K562 (cell line): ENCODE results near the gene EXOC2. TPM values are rescaled to one million over a fixed set of nuclear protein-coding genes. Genes with fewer than 3 reads are reported as not detected.

Experiments used
- MAFG ChIP-seq: fragments of 450-650 bp; conservative IDR thresholded peaks from 2 replicates; pipeline ENCODE4 v1.6.1; 2016; ENCODE audit warnings: missing genetic modification characterization, missing compliant biosample characterization
- MYNN ChIP-seq, 2 experiments: sonication (generic); formaldehyde crosslinking in 1 of 2; IDR thresholded peaks; 2 replicates each; pipeline versions ENCODE4 v1.5.0 to v1.6.1; 2016 to 2020; ENCODE audit warnings: antibody characterized with exemption in 1 of 2, missing genetic modification reagents in 1 of 2
- NELFE ChIP-seq: IDR thresholded peaks from 2 replicates; pipeline ENCODE4 v1.6.1; 2011; ENCODE audit warnings: mild to moderate bottlenecking; ENCODE audit not compliant: insufficient read depth, insufficient read length
- POLR3G ChIP-seq: IDR thresholded peaks from 2 replicates; pipeline ENCODE4 v1.6.1; 2011; ENCODE audit not compliant: insufficient read length, insufficient replicate concordance; ENCODE audit errors: extremely low read depth
- RBM34 ChIP-seq: fragments of 200-400 bp; formaldehyde crosslinking; IDR thresholded peaks from 2 replicates; pipeline ENCODE4 v1.6.1; 2018; ENCODE audit warnings: low read length, borderline replicate concordance; ENCODE audit not compliant: insufficient read depth
- SMAD3 ChIP-seq: fragments of 450-650 bp; formaldehyde crosslinking; conservative IDR thresholded peaks from 2 replicates; pipeline ENCODE4 v1.4.0; 2020; ENCODE audit warnings: mild to moderate bottlenecking
- ZNF584 ChIP-seq: fragments of 200-800 bp; sonication (Bioruptor generic); IDR thresholded peaks from 2 replicates; pipeline ENCODE4 v1.6.1; 2016; ENCODE audit warnings: low read depth, mild to moderate bottlenecking, missing genetic modification characterization, missing compliant biosample characterization
- polyA plus RNA-seq, 8 experiments: library from polyadenylated mRNA; depleted of rRNA in 4 of 8; stranded (reverse) in 5 of 8; unstranded in 3 of 8; fragments of >200 nt; fragmentation: Nextera tagmentation in 2 of 8; fragmentation: Illumina TruSeq in 1 of 8; extraction: Ambion mirVana in 2 of 8; extraction: Trizol in 1 of 8; gene quantifications; 2 replicates each; pipeline versions ENCODE4 v1.2.1 to v1.2.3, GENCODE V29; 2011 to 2014; ENCODE audit warnings: inconsistent platforms in 1 of 8, missing spikeins in 1 of 8
- total RNA-seq, 7 experiments: library from RNA; depleted of rRNA in 6 of 7; stranded (reverse); fragments of >200 nt in 6 of 7; fragmentation: Illumina TruSeq in 2 of 7; extraction: Trizol in 2 of 7; gene quantifications; 2 replicates each; pipeline versions ENCODE4 v1.2.1 to v1.2.3, GENCODE V29; 2011 to 2021; ENCODE audit warnings: low replicate concordance in 1 of 7
- TF ChIP-seq, protein P1 (sequence below): fragments of 150-350 bp; conservative IDR thresholded peaks from 2 replicates; pipeline ENCODE4 v1.6.1; 2014; ENCODE audit warnings: low read length
- TF ChIP-seq, protein P2 (sequence below): fragments of 200-800 bp; sonication (Bioruptor generic); IDR thresholded peaks from 2 replicates; pipeline ENCODE4 v1.6.1; 2016; ENCODE audit warnings: missing genetic modification characterization, missing compliant biosample characterization
- TF ChIP-seq, protein P3 (sequence below): fragments of 250-450 bp; sonication (Bioruptor Pico); IDR thresholded peaks from 2 replicates; pipeline ENCODE4 v1.5.0; 2020; ENCODE audit warnings: mild to moderate bottlenecking
- TF ChIP-seq, protein P4 (sequence below): fragments of 450-650 bp; IDR thresholded peaks from one replicate; pipeline ENCODE4 v1.6.1; 2018; ENCODE audit warnings: mild to moderate bottlenecking, moderate library complexity; ENCODE audit not compliant: partially characterized antibody
- TF ChIP-seq, protein P5 (sequence below): fragments of 250-450 bp; sonication (Bioruptor Pico); IDR thresholded peaks from 2 replicates; pipeline ENCODE4 v1.5.1; 2021; ENCODE audit warnings: mild to moderate bottlenecking
- TF ChIP-seq, protein P6 (sequence below): sonication (generic); formaldehyde crosslinking; IDR thresholded peaks from 2 replicates; pipeline ENCODE4 v1.9.0; 2022; ENCODE audit warnings: mild to moderate bottlenecking, missing genetic modification reagents

Gene EXOC2
- total and polyA plus RNA-seq, 9 of the 15 experiments (the other 6 are each of a cell fraction or from before 2014, with no cell fraction given): 12.2 to 30.2 (median 24.2) TPM

DNA sequence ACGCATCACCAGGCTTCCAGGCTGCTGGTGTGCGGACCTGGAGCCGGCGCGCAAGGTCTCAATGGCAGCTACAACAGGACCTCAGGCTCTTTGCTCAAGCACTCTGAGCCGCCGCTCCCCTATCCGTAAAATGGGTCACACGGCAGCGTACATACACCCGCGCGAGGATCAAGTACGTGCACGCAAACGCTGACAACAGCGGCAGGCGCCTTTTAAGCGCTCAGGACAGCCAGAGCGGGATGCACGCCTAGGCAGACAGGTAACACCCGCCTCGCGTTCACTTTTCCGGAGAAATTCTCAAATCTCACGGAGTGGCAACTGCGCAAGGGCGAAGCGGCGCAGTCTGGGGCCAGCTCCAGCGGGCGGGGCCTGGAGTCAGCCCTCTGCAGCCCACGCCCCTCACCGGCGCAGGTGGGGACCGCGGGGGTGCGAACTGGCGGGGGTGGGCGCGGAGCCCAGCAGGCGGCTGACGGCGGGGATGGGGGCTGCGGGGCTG, 535 bp downstream of the EXOC2 start (continued):
- TF ChIP-seq, protein P1, sequence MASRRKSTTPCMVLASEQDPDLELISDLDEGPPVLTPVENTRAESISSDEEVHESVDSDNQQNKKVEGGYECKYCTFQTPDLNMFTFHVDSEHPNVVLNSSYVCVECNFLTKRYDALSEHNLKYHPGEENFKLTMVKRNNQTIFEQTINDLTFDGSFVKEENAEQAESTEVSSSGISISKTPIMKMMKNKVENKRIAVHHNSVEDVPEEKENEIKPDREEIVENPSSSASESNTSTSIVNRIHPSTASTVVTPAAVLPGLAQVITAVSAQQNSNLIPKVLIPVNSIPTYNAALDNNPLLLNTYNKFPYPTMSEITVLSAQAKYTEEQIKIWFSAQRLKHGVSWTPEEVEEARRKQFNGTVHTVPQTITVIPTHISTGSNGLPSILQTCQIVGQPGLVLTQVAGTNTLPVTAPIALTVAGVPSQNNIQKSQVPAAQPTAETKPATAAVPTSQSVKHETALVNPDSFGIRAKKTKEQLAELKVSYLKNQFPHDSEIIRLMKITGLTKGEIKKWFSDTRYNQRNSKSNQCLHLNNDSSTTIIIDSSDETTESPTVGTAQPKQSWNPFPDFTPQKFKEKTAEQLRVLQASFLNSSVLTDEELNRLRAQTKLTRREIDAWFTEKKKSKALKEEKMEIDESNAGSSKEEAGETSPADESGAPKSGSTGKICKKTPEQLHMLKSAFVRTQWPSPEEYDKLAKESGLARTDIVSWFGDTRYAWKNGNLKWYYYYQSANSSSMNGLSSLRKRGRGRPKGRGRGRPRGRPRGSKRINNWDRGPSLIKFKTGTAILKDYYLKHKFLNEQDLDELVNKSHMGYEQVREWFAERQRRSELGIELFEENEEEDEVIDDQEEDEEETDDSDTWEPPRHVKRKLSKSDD: no peak
- TF ChIP-seq, protein P2, sequence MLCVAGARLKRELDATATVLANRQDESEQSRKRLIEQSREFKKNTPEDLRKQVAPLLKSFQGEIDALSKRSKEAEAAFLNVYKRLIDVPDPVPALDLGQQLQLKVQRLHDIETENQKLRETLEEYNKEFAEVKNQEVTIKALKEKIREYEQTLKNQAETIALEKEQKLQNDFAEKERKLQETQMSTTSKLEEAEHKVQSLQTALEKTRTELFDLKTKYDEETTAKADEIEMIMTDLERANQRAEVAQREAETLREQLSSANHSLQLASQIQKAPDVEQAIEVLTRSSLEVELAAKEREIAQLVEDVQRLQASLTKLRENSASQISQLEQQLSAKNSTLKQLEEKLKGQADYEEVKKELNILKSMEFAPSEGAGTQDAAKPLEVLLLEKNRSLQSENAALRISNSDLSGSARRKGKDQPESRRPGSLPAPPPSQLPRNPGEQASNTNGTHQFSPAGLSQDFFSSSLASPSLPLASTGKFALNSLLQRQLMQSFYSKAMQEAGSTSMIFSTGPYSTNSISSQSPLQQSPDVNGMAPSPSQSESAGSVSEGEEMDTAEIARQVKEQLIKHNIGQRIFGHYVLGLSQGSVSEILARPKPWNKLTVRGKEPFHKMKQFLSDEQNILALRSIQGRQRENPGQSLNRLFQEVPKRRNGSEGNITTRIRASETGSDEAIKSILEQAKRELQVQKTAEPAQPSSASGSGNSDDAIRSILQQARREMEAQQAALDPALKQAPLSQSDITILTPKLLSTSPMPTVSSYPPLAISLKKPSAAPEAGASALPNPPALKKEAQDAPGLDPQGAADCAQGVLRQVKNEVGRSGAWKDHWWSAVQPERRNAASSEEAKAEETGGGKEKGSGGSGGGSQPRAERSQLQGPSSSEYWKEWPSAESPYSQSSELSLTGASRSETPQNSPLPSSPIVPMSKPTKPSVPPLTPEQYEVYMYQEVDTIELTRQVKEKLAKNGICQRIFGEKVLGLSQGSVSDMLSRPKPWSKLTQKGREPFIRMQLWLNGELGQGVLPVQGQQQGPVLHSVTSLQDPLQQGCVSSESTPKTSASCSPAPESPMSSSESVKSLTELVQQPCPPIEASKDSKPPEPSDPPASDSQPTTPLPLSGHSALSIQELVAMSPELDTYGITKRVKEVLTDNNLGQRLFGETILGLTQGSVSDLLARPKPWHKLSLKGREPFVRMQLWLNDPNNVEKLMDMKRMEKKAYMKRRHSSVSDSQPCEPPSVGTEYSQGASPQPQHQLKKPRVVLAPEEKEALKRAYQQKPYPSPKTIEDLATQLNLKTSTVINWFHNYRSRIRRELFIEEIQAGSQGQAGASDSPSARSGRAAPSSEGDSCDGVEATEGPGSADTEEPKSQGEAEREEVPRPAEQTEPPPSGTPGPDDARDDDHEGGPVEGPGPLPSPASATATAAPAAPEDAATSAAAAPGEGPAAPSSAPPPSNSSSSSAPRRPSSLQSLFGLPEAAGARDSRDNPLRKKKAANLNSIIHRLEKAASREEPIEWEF (CRISPR knock-in tag): no peak
- no peak for TF ChIP-seq NELFE
- TF ChIP-seq, protein P3, sequence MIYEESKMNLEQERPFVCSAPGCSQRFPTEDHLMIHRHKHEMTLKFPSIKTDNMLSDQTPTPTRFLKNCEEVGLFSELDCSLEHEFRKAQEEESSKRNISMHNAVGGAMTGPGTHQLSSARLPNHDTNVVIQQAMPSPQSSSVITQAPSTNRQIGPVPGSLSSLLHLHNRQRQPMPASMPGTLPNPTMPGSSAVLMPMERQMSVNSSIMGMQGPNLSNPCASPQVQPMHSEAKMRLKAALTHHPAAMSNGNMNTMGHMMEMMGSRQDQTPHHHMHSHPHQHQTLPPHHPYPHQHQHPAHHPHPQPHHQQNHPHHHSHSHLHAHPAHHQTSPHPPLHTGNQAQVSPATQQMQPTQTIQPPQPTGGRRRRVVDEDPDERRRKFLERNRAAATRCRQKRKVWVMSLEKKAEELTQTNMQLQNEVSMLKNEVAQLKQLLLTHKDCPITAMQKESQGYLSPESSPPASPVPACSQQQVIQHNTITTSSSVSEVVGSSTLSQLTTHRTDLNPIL: no peak
- no peak for TF ChIP-seq ZNF584
- TF ChIP-seq SMAD3 (CRISPR knock-in tag): no peak
- no peak for TF ChIP-seq MAFG
- TF ChIP-seq POLR3G: no peak
- TF ChIP-seq, protein P4, sequence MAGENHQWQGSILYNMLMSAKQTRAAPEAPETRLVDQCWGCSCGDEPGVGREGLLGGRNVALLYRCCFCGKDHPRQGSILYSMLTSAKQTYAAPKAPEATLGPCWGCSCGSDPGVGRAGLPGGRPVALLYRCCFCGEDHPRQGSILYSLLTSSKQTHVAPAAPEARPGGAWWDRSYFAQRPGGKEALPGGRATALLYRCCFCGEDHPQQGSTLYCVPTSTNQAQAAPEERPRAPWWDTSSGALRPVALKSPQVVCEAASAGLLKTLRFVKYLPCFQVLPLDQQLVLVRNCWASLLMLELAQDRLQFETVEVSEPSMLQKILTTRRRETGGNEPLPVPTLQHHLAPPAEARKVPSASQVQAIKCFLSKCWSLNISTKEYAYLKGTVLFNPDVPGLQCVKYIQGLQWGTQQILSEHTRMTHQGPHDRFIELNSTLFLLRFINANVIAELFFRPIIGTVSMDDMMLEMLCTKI: no peak
- TF ChIP-seq, protein P5, sequence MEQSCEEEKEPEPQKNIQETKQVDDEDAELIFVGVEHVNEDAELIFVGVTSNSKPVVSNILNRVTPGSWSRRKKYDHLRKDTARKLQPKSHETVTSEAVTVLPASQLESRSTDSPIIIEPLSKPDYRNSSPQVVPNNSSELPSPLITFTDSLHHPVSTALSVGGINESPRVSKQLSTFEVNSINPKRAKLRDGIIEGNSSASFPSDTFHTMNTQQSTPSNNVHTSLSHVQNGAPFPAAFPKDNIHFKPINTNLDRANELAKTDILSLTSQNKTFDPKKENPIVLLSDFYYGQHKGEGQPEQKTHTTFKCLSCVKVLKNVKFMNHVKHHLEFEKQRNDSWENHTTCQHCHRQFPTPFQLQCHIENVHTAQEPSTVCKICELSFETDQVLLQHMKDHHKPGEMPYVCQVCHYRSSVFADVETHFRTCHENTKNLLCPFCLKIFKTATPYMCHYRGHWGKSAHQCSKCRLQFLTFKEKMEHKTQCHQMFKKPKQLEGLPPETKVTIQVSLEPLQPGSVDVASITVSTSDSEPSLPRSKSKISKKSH: no peak
- no peak for TF ChIP-seq MYNN (IDR thresholded peaks at IDR 0.05)
- TF ChIP-seq MYNN (CRISPR knock-in tag; IDR thresholded peaks at IDR 0.05): no peak
- TF ChIP-seq RBM34: no peak
- TF ChIP-seq, protein P6, sequence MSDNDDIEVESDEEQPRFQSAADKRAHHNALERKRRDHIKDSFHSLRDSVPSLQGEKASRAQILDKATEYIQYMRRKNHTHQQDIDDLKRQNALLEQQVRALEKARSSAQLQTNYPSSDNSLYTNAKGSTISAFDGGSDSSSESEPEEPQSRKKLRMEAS (CRISPR knock-in tag): no peak; the same call in 1 of the 2 replicates
